ENCODE data around the gene FOXP1.

The FOXP1 gene

DNA sequence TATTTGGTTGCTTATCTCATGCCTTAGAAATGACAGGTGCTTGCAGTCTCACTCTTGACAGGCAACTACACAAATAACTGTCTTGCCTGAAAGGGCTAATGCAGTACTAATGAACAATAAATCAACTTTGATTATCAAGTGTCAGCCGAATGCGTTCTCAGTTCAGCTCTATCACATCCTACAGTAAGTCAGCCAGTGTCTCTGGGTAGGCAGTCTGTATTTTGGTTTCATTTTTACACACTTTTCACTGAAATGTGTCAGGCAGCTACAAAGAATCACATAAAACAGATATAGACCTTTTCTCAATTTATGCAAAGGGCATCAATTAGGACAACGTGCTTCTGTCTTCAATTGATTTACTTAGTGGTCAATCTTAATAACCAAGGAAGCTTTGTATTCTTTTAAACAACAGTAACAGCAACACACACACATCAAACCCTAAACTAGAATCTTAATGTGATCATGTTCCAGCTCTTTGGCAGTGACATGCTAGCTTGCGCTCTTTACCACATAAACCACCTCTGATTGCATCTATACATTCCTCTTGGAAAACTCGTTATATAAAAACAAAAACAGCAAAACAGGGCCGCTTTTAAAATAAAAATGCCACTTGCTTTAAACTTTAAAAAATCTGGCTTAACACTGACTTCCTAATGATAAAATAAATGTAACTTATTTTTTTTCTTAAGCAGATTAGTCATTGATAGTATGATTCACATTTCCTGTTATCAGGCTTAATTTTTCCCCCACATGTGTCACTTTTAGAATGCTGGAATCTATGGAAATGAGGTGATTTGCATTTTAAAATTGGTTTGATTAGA, 520.4 kb downstream of the FOXP1 start:
- DNase-seq: no peak

DNA sequence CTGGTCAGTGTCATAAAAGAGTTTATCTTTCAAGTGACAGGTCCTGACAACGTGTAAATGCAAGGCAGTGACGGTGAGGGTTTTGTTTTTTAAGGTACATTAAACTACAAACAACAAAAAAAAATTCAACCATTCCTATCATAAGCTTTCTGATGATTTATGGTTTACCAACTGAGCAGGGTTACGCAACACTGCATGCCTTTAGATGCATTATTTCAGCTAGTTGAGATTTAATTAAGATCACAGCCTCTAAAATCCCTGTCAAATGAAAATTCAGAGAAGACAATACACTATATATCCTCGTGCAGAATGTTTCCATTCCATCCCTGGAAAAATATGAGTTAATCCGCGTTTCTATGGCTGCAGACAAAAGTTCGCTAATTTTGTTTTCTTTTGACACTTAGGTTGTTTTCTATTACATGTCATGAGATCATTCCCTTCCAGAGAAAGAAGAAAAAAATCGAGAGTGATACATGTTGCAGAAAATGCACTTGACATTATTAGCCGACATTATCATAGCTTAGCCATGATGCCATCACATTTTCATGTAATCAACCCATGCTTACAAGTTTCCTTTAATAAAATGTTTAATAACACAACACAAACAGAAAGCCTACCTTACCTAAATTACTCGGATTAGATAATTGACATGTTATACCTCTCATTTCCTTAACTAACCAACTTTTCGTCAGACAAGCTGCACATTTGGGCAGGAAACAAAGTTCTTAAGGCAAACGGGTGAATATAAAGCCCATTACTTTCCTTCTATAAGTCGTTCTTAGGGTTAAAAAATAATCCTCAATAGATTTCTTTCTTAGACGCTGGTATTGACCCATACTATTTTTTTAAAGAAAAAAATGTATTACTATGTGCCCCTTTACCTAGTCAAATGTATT, 521.2 kb downstream of the FOXP1 start:
- DNase-seq: no peak

DNA sequence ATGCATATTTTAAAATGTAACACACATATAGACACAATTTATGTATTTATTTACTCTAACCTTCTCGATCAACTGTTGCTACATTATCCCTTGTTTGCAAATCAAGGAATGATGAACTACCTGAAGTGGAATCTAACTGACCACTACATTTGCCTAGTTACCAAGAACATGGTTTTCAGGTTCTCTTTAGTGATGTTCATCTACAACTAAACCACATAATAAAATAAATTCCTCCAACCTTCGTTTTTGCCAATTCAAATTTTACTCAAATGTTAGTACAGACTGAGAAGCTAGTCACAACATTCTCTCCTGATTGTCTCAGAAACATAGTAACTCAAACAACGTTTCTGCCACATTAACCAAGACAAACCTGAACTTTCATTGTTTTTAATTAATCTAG, 521.9 kb downstream of the FOXP1 start:
- no peak for DNase-seq

DNA sequence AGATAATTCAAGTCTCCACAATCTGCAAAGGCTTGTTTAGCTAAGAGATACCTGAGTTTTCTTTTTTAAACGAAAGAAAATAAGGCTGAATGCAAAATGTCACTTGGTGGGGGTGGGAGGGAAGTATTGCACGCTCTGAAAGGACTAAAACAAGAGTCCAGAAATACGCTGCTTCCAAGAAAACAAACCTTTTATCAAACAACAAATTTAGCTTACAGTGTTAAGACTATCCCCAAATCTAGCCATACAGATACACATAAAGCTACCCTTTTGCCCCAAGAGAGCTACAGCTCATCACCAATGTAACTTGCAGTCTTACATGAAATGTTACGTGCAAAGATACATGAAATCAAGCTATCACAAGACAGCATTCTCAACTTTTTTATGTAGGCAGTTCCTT, 522.5 kb downstream of the FOXP1 start:
- no peak for DNase-seq

DNA sequence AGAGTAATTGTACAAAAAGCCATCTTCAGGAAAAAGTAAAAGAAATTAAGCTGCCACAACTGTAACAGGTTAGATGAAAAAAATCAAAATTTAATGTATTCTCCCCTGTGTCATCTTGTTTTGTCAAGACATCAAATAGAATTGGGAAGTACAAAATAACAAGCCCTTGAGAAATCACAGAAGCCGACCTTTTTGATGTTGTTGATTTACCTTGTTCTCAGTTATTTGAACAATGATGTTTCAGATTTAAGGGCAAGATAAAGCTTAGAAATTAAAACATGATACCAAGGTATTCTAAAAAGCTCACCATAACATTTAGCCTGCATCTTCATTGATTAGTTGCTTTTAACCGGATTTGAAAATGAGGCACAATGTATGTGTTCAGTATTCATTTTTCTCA, 523.0 kb downstream of the FOXP1 start:
- no peak for DNase-seq

DNA sequence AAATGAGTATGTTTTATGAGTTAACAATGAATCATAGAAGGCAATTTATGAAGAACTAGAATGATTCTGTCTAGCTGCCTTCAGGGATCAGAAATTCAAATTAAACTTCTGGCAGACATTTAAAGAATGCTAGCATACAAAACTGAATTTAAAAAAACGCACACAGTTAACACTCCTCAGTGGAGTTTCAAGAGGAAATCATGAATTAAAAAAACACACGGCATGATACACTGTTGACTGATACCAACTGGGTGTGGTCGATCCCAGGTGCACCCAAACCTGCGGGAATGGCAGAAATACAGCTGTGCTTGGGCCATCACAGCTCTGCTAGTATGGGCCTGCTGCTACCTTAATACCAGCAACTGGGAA, 526.0 kb downstream of the FOXP1 start:
- no peak for DNase-seq

DNA sequence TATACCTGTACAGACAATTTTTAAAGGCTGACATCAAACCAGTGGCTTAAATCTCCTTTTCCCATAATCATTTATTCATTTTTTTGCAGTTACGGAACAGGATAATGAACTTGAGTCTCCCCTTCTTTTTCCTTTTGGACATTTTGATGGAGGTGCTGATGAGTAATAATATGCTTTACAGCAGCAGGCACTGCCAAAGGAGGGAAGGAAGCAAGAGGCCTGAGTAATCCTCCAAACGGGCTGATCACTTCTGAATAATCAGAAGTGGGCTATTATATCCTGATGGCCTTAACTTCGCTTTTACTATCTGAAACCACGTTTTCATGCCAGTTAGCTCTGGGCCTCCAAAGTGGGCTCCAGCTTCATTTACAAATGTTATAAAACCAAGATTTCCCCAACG, 527.2 kb downstream of the FOXP1 start:
- DNase-seq: no peak

DNA sequence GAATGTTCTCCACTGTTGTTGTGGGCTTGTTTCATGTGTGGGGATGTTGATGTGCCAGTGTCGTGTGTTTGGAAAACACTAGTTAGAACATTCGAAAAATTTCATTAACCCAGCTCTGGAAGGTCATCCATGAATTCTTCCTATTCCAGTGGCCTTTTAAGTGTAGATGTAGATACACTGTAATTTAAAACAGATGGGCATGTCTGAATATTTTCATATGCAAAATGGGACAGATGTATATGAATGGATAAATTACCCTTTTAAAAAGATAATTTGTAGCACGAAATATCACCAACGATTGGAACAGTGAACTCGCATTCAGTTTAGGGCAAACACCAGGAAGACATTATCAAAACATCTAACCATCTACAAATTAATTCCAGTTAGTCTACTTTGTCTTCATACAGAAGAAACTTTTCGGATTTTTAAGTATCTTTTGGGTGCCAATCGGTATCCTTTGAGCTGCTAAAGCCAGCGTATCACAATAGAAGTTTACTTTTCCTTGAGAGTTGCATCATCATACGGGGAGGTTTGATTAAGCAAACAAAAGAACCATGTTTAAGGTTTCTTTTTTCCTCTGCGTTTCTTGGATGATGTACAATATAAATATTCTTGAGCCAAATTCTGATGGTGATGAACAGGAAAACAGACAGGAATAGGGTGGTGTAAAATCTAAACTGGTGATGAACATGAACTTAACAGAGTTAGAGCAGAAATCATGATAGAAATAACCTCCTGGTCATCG, 528.1 kb downstream of the FOXP1 start:
- no peak for DNase-seq

DNA sequence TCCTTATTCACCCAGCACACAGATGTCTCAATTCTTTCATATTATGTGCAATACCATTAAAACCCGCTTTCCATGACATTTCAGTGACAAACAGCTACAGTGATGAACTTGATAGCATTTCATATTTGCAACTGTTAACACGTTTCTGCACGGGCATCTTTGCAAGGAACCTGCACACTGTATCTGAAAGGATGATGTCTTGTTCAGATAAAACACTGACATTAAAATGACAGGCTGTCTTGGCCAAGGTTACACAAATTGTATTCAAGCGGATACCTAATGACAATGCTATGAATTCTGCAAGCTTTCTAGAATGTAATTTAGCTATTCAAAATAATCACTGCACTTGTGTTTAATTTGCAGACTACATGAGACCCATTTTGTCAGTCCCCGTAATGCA, 529.2 kb downstream of the FOXP1 start:
- DNase-seq: no peak

DNA sequence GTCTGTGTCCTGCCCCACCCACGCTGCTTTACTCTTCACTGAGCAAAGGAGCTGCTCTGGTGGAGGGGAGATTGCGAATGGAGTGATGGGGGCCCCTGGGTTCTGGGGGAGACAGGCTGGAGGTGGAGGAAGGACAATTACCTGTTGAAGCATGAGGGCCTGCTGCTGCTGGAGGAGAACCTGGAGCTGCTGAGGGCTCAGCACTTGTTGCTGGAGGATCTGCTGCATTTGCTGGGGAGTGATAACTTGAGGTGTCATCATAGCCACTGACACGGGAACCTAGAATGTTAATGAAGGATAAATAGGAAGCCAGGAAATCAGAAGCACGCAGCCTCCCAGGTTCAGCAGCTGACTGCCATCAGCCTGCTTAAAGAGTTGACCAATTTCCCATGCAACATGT, 530.0 kb downstream of the FOXP1 start:
- DNase-seq: no peak

DNA sequence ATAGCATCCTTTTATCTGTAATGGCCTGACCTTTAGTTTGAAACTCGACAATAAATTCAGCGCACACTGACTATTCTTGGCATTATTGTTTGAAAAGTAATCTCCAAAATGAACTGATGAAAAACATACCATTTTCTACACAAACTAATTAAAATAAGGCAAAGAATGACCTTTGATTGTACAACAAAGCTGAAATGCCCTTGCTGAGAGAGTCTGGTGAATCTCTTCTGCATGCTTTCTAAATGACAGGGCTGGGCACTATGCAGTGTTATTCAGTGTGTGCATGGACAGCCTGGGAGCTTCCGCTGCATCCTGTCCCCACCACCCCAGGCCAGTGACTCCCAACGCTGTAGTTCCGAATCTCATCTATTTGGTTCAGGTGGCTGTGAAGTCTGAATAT, 530.8 kb downstream of the FOXP1 start:
- DNase-seq: no peak

DNA sequence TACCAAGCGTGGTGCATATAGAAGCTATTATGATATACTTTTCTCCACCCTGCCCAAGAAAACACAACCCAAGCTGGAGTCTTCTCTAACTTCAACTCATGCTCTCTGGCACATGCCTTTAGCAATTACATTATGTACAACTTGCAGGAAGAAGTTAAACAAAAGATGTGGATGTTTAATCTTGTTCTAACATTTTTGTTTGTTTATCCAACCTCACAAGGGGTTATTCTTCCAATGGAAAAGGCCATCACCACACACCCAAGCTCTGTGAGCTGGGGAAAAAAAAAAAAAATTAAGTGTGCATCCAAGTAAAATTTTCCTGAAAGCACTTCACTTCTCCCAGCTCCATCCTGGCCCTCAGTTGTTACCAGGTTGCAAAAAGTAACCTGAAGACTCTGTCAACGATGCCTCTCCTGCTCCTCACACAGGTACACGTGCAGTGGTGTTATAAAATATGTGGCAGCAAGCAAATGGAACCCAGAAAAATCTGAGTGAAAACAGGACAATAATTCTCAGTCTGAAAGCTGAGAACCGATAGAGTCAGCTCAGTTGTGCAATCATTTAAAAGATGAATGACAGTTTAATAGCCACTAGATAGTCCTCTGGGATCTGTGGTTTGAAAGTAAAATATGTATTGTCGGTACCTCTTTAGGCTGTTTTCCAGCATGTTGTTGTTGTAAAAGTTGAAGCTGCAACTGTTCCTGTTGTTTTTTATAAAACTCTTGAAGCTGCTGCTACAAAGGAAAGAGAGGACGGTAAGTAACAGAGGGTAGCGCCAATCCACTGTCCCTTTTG, 531.4 kb downstream of the FOXP1 start:
- no peak for DNase-seq

DNA sequence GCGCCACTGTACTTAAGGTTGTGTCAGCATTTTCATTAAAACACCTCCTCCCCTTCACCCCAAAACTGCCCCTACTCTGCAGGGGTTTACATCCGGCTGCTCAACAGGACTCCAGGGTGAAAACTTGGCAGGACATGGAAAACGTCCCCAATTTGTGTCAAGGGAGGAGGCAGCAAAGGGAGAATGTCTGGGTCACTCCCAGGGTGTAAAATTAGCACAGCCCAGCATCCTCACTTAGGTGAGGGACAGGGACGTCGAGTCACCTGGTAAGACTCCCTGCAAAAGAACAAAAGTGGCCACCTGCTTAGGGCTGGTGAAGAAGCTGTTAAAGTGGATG, 532.3 kb downstream of the FOXP1 start:
- DNase-seq: no peak

DNA sequence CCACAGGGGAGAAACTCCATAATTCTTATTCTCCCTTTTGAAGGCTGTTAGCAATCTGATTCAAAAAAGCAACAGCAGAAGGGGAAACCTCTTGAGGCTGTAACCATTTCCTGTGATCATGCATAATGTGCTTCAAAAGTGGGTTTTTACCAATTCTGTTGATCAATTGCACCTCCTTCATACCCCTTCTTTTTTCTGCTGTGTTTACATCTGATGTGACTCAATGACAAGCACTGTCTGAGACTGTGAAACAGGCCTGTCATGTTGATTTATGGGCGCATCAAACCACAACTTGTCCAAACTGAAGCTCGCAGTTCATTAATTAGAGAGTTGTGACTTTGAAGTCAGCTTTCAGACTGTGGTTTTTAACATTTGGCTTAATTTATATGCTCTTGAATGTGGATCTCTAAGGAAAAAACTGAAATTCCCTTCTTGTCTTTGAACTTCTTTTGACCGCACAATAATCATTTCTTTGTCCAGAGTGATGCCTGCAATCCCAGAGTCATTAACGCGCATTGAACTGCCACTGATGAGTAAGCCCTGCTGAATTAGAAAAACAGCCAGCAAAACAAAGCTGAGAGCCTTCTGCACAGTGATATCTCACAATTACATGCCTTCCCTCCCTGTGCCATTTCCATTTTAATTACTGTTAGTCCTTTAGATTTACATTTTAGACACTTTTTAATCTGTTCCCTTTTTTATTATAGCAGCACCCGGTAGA, 532.8 kb downstream of the FOXP1 start:
- no peak for DNase-seq

DNA sequence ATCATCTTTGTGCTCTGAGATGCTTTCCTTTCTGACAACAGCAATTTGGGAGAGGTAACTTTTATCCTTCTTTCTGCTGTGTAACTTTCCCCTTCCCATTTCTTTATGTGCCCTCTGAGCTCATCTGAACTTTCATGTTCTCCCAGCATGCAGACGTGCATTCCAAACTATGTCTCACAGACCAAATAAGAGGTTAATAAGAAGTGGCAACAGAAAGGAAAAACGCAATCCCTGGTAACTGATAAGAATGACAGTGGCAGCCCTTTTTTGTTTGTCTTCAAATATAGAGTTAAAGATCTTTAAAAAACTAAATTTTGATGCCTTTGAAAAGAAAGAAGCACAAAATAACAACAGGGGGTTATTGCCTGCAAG, 533.4 kb downstream of the FOXP1 start:
- DNase-seq: no peak

DNA sequence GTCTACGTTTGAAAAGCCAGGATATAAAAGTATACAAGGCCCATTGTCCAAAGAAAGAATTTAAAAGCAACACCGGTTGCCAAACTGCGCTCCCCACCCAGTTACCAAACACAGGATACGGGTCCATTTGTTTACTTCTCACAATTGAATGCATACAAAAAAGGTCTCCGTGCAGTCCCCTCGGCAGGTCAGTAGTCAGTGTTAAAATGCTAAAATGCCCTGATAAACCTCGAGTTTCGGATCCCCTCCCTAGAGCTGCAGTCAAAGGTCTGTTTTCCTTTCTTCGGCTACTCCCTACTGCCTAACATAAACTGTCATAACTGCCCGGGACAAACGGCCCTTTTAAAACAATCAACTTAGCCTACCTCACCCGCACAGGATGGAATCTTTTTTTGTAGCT, 534.6 kb downstream of the FOXP1 start:
- DNase-seq: no peak

DNA sequence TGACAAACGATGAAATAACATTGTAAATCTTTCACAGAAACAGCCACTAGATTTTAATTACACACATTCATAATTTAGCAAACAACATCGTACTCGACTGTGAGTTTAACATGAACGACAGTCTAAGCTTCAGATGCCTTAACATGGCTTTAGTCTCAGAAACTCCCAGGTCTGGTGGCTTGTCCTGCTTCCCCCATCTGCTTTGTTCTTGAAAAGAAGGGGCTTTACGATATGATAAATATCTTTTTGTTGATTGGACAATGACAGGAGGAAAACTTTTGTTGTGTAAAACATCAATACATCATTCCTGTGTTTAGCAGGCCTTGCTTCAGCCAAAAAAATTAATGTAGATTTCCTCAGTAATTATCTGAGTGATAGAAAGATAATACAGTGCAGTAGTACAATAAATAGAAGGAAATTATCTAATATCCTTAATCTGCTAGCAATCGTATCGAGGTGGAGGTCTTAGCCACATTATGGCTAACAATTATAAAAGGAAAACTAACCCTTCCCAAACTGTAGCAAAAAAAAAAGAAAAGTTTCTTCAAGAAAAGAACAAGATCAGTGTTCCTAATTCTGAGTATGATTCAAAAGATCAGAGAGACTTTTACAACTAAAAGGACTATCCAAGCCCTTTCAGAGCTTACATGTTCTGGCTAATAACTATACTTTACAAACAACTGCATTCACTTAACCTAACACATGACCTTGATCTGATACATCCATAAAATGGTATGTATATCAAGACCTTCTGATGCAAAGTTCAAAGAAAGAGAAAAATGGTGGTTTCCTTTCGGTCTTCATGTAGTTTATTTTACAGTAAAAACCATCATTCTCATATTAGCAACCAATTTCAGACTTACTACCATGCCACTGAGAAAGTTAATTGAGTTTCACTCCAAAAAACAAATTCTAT, 535.7 kb downstream of the FOXP1 start:
- DNase-seq: no peak

DNA sequence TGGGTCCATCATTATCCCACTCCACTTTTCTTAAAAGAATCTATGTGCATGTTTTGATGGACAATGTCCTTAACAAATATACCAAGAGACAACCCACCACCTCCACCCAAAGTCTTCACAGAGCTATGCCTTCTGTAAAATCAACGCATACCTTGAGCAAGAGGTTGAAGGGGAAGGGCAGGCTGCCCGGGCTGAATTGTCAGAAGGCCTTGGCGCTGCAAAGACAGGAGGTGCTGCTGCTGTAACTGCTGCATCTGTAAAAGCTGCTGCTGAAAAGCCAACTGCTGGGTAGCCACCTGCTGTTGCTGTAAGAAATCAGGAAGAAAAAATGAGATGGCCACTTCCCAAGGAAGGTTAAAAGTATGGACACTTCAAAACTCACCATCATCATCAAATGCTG, 536.7 kb downstream of the FOXP1 start:
- DNase-seq: no peak

DNA sequence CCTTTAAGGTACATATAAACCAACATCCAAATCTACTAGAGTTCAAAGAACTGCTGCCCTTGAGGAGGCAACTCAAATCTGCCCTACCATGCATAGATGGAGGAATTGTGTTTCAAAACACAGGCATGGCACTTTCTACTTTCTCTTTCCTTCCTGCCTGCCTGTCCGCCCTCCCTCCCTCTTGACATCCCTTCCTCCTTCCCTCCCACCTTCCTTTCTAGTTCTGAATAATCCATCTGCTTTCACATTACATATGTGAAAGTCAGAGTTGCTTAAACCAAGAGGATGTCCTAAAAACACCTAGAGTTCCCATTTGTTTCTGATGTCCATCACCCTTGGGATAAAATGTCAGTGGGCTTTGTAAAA, 537.6 kb downstream of the FOXP1 start:
- DNase-seq: no peak

DNA sequence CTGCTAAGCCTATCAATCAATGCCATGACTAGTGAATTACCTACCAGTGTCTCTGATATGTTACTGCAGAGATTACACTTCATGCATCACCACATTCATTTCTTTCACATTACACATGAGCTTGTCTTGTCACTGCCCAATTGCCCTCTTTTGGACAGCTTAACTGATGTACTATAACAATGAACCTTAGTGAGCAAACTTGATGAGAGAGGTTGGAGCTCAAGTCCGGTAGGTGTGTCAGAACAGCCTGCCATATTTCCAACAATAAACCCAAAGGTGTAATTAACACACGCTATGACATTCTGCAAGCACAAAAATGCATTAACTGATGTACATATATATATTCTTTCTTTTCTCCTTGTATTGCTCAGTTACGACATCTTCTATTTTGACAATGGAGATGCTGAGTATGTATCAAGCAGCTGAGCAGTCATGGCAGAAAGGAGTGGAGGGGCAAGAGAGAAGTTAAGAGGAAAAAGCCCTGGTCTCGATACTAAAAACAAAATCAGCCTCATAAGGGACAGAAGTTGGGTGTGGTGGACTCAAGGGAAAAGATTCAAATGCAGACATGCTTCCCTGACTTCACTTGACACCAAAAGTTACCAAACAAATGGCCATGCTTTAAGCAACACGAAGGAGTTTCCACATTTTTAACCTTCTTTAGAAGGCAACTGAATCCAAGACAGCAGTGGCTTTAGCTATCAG, 538.2 kb downstream of the FOXP1 start:
- no peak for DNase-seq

DNA sequence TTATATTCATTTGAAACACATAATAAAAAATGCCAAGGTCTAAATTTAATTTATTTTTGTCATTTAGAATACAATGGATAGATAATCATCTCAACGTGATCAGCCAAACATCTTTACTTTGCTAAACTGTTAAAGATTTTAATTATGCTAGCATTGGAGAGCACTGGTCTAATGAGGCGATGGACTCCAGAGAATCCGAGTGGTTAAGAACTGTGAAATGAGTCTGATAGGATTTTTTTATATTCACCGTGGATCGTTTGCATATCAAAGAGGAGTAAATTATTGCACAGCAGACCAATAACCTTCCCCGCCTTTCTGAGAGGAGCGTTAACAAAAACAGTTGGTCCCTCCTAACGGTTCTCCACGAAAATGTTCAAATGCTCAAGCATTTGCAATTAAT, 540.8 kb downstream of the FOXP1 start:
- DNase-seq: no peak

Measured in cortex of kidney (tissue), 1 donor.